Measurements from ENCODE around the gene IGSF5. TPM values are rescaled to one million over a fixed set of nuclear protein-coding genes. Genes with fewer than 3 reads are reported as not detected.
"Not testable (repeated sequence)": the region's sequence is repeated elsewhere in the genome, so short reads cannot be mapped to it uniquely, and the experiment has no call there.

IGSF5 gene
- total RNA-seq, 1 donor from 2014 or later = not detected

GRCh38 chr21:39738566-39738965 lies 6.4 kb upstream of the IGSF5 start:
- ATAC-seq = no peak
- no peak for TF ChIP-seq CTCF (IDR thresholded peaks at IDR 0.05)
- intact Hi-C loops (cut with DNase I) = no loop called here

DNA sequence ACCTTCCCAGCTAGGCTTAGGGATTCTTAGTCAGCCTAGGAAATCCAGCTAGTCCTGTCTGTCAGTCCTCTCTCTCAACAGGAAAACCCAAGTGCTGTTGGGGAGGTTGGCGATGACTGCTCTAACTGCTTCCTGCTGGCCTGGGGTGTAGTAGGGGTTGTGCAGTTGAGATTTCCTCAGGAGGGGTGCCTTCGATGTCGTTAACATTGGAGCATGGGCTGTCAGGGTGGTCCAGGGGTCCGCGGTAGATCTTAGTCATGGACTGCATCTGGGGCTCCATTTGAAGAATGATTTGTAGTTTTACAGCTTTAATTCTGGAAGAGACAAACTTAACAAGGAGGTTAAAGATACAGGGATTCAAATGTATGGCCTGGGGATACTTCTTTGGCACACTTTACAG lies 5.5 kb upstream of the IGSF5 start:
- intact Hi-C loops (cut with DNase I); H3K4me3 ChIP-seq; H3K4me1 ChIP-seq; H3K9me3 ChIP-seq; ATAC-seq; DNase-seq; H3K27ac ChIP-seq; H3K36me3 ChIP-seq; H3K27me3 ChIP-seq: not testable (repeated sequence)

More at GRCh38 chr21:39738566-39738965, 6.4 kb upstream of the IGSF5 start:
- Histone ChIP-seq H3K27me3 (peaks cover 4% of the 10 kb centered on the region), H3K36me3 (no peaks in the 10 kb centered on the region), H3K4me3 (no peak overlapping the region), H3K27ac (no peak overlapping the region), H3K9me3 (no peaks in the 10 kb centered on the region), H3K4me1 (no peaks in the 10 kb centered on the region)
- no peak for DNase-seq

- H3K27ac ChIP-seq; H3K9me3 ChIP-seq; H3K36me3 ChIP-seq; ATAC-seq; H3K27me3 ChIP-seq; DNase-seq; H3K4me3 ChIP-seq; H3K4me1 ChIP-seq; intact Hi-C loops (cut with DNase I): not testable (repeated sequence)
Observed at GRCh38 chr21:39742561-39742960, 2.4 kb upstream of the IGSF5 start.

DNA sequence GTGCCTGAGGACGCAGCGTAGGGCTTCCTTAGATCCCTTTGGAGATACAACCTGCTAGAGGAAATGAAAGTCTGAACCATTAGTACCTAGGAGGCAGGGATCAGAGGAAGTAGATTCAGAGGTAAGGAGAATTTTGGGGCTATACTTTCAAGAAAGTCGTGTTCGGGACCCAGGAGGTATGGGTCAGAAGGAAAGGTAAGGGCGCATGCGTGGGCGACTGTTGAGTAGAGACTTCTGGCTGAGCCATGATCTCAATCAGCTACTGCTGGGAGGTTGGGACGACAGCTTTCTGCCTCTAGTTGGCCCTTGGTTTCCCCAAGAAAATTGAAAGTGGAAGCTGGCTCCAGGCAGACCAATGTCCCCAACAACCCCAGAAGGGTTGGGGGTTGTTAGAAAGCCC lies 349 bp downstream of the IGSF5 start:
- ATAC-seq; H3K4me1 ChIP-seq; DNase-seq; H3K4me3 ChIP-seq; H3K27me3 ChIP-seq; H3K27ac ChIP-seq; intact Hi-C loops (cut with DNase I); H3K36me3 ChIP-seq; H3K9me3 ChIP-seq: not testable (repeated sequence)

DNA sequence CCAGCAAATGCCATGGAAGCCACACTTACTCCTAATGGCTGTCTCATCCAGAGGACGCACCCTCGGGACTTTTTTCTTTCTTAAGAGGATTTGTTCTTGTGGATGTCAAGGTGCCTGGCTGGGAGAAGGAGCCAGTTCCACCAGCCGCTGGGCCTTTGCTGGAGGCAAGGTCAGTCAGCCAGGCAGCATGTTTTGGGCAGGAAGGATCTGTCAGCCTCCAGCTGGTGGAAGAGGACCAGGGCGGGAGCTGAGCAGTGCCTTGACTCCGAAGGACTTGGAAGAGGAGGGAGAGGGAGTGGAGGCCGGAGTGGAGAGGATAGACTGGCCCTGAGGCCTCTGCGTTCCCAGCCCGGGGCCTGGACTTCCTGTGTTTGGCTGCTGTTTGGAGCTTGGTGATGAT lies 5.7 kb downstream of the IGSF5 start:
- no peaks in the 10 kb centered on the region for H3K27me3 ChIP-seq
- ATAC-seq (no peak), DNase-seq (no peak)
- TF ChIP-seq CTCF (IDR thresholded peaks at IDR 0.05) = no peak
- H3K9me3 ChIP-seq = no peaks in the 10 kb centered on the region
- intact Hi-C loops (cut with DNase I) = no loop called here
- no peak overlapping the region for H3K4me3 ChIP-seq
- H3K4me1 ChIP-seq = no peaks in the 10 kb centered on the region
- no peak overlapping the region for H3K27ac ChIP-seq
- H3K36me3 ChIP-seq = no peaks in the 10 kb centered on the region

DNA sequence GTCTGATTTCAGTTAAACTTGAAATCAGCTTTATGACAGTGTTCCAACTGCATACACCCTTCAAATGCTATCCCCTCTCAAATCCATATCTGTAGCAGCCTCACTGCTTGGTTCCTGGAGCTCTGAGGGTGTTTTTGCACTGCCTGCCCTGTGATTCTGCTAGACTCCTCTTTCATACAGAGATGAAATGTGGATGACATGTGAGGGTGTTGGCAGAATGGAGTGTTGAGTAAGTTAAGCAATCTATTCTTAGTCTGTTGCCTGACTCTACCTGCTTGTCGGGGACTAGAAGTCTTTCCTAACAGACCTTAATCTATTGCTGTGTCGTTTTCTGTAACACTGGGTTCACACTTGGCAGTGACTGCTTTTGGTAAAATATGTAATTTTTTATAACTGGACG lies 9.8 kb downstream of the IGSF5 start:
- no peak for ATAC-seq
- H3K9me3 ChIP-seq = no peaks in the 10 kb centered on the region
- no peaks in the 10 kb centered on the region for H3K4me1 ChIP-seq
- no peak overlapping the region for H3K27ac ChIP-seq
- DNase-seq = no peak
- no peak for TF ChIP-seq CTCF (IDR thresholded peaks at IDR 0.05)
- no peak overlapping the region for H3K4me3 ChIP-seq
- H3K36me3 ChIP-seq = no peaks in the 10 kb centered on the region
- no peaks in the 10 kb centered on the region for H3K27me3 ChIP-seq
- intact Hi-C loops (cut with DNase I) = no loop called here

GRCh38 chr21:39756285-39756684 lies 11.3 kb downstream of the IGSF5 start:
- TF ChIP-seq CTCF (IDR thresholded peaks at IDR 0.05) = no peak
- Histone ChIP-seq H3K9me3 (no peaks in the 10 kb centered on the region), H3K27ac (no peak overlapping the region), H3K36me3 (no peaks in the 10 kb centered on the region), H3K27me3 (no peaks in the 10 kb centered on the region), H3K4me3 (no peak overlapping the region), H3K4me1 (no peaks in the 10 kb centered on the region)
- DNase-seq (no peak), ATAC-seq (no peak)
- intact Hi-C loops (cut with DNase I) = no loop called here
